Tibial nerve (tissue), 4 donors: ENCODE results near the gene SLC25A13. TPM values are rescaled to one million over a fixed set of nuclear protein-coding genes. Genes with fewer than 3 reads are reported as not detected.

Experiments
- DNase-seq, 2 donors: peaks; one replicate each; pipeline ENCODE4 v3.0.0-alpha.2; 2019; ENCODE audit warnings: low spot score in 2 of 2
- H3K27ac ChIP-seq, 4 donors: fragments of 200-600 bp; sonication (generic) in 3 of 4; one replicate each; pipeline ENCODE4 v1.5.1; 2017 to 2019; ENCODE audit warnings: mild to moderate bottlenecking in 1 of 4
- H3K27me3 ChIP-seq, 2 donors: fragments of 200-600 bp; sonication (generic) in 1 of 2; one replicate each; pipeline versions ENCODE4 v1.5.1 to v1.6.0; 2017 to 2019
- H3K36me3 ChIP-seq, 3 donors: fragments of 200-600 bp; sonication (generic); one replicate each; pipeline ENCODE4 v1.5.1; 2018 to 2019
- H3K4me1 ChIP-seq, 4 donors: fragments of 200-600 bp; sonication (generic) in 3 of 4; one replicate each; pipeline ENCODE4 v1.5.1; 2017 to 2019
- H3K4me3 ChIP-seq, 4 donors: fragments of 200-600 bp; sonication (generic) in 3 of 4; one replicate each; pipeline ENCODE4 v1.5.1; 2017 to 2019; ENCODE audit warnings: mild to moderate bottlenecking in 1 of 4, moderate library complexity in 1 of 4
- H3K9me3 ChIP-seq, 4 donors: fragments of 200-600 bp; sonication (generic) in 3 of 4; one replicate each; pipeline ENCODE4 v1.5.1; 2017 to 2019
- EP300 ChIP-seq, 2 donors: sonication (generic); formaldehyde crosslinking; IDR thresholded peaks; one replicate each; pipeline ENCODE4 v1.6.1; 2017; ENCODE audit warnings: antibody characterized with exemption in 2 of 2, mild to moderate bottlenecking in 1 of 2
- POLR2A ChIP-seq, 2 donors: fragments of 450-650 bp; IDR thresholded peaks; one replicate each; pipeline ENCODE4 v1.6.1; 2017; ENCODE audit warnings: antibody characterized with exemption in 2 of 2, mild to moderate bottlenecking in 2 of 2, moderate library complexity in 2 of 2
- WGBS, 2 donors: methylation state at CpG; one replicate each; pipeline ENCODE4 v1.1.5; 2018; 5-methylcytosine and 5-hydroxymethylcytosine counted together
- total RNA-seq, 4 donors: library from RNA; depleted of rRNA; stranded (reverse); fragments of >200 nt; gene quantifications; one replicate each; pipeline ENCODE4 v1.1.0, GENCODE V29; 2016
- TF ChIP-seq, protein P1 (sequence below), 5 experiments: fragments of 200-600 bp in 3 of 5; fragments of 450-650 bp in 2 of 5; sonication (generic) in 3 of 5; IDR thresholded peaks; one replicate each; pipeline ENCODE4 v1.5.1; 2016 to 2019; ENCODE audit warnings: antibody characterized with exemption in 5 of 5, mild to moderate bottlenecking in 3 of 5, moderate library complexity in 2 of 5

The SLC25A13 gene
- total RNA-seq, 4 donors from 2014 or later, result 22.2 to 42.2 (median 29.6) TPM

DNA sequence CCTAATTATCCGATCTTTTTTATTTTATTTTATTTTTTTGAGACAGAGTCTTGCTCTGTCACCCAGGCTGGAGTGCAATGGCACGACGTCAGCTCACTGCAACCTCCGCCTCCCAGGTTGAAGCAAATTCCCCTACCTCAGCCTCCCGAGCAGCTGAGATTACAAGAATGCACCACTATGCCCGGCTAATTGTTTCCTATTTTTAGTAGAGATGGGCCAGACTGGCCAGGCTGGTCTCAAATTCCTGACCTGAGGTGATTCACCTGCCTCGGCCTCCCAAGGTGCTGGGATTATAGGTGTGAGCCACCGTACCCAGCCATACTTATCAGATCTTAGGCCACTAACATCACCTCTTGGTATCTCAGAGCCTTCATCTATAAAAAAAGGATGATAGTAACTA is 4.9 kb downstream of the SLC25A13 start:
- TF ChIP-seq EP300 (IDR thresholded peaks at IDR 0.05), result no peak
- no peak for TF ChIP-seq POLR2A (IDR thresholded peaks at IDR 0.05)
- TF ChIP-seq, protein P1, sequence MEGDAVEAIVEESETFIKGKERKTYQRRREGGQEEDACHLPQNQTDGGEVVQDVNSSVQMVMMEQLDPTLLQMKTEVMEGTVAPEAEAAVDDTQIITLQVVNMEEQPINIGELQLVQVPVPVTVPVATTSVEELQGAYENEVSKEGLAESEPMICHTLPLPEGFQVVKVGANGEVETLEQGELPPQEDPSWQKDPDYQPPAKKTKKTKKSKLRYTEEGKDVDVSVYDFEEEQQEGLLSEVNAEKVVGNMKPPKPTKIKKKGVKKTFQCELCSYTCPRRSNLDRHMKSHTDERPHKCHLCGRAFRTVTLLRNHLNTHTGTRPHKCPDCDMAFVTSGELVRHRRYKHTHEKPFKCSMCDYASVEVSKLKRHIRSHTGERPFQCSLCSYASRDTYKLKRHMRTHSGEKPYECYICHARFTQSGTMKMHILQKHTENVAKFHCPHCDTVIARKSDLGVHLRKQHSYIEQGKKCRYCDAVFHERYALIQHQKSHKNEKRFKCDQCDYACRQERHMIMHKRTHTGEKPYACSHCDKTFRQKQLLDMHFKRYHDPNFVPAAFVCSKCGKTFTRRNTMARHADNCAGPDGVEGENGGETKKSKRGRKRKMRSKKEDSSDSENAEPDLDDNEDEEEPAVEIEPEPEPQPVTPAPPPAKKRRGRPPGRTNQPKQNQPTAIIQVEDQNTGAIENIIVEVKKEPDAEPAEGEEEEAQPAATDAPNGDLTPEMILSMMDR (IDR thresholded peaks at IDR 0.05), result no peak
- H3K36me3 ChIP-seq, result no peaks in the 10 kb centered on the region
- no peak for DNase-seq
- no peaks in the 10 kb centered on the region for H3K27me3 ChIP-seq
- H3K4me1 ChIP-seq, result peaks cover 0 to 65% (median 28%) of the 10 kb centered on the region in 4 donors
- WGBS, 2 donors, result 92 to 94% methylated on average over 8 of the region's 8 CpGs
- no peak overlapping the region for H3K4me3 ChIP-seq
- no peak overlapping the region for H3K27ac ChIP-seq
- no peaks in the 10 kb centered on the region for H3K9me3 ChIP-seq

GRCh38 chr7:96315125-96315512 is 6.8 kb downstream of the SLC25A13 start:
- Histone ChIP-seq H3K9me3 (no peaks in the 10 kb centered on the region), H3K4me1 (peaks cover 0 to 74% (median 24%) of the 10 kb centered on the region in 4 donors), H3K36me3 (no peaks in the 10 kb centered on the region), H3K27me3 (no peaks in the 10 kb centered on the region), H3K4me3 (no peak overlapping the region), H3K27ac (no peak overlapping the region)
- TF ChIP-seq POLR2A (IDR thresholded peaks at IDR 0.05), result no peak
- TF ChIP-seq, protein P1 (IDR thresholded peaks at IDR 0.05), result no peak
- TF ChIP-seq EP300 (IDR thresholded peaks at IDR 0.05), result no peak
- no peak for DNase-seq

DNA sequence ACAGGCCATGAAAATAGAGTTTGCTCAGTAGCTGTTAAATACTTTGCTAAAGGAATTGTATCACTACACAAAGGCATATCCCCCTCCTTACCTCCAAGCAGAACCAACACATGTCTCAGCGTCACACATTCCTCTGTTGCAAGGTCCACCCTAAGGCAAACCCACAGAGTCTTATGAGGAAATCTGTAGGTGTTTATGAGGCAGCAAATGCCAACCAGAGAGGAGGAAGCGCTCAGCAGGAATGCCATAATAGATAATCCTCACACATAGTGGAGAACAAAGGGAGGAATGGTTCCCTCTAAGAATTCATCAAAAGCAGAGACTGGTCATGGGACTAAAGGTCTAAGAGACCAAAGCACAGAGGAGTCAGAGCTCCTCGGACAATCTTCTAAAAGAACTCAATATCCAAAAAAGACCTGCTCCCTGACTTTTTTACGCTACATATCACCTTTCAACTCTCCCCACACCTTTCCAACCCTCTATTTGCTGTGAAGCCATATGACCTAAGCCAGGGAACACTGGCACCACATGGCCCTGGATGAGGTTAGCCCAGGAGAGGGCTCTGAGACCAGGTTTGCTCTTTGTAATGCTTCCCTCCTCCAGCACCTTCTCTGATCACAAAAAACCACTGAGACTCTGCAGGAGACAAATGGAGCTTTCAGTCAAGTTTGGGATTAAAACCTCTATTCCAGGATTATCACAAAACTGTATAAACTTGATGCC is 7.3 kb downstream of the SLC25A13 start:
- Histone ChIP-seq H3K4me1 (peaks cover 0 to 74% (median 20%) of the 10 kb centered on the region in 4 donors), H3K4me3 (no peak overlapping the region), H3K9me3 (no peaks in the 10 kb centered on the region), H3K27me3 (no peaks in the 10 kb centered on the region), H3K36me3 (no peaks in the 10 kb centered on the region), H3K27ac (no peak overlapping the region)
- DNase-seq, result no peak
- TF ChIP-seq, protein P1 (IDR thresholded peaks at IDR 0.05), result no peak
- TF ChIP-seq EP300 (IDR thresholded peaks at IDR 0.05) (no peak), POLR2A (IDR thresholded peaks at IDR 0.05) (no peak)
- WGBS, 2 donors, result 81 to 85% methylated on average over 4 of the region's 4 CpGs

DNA sequence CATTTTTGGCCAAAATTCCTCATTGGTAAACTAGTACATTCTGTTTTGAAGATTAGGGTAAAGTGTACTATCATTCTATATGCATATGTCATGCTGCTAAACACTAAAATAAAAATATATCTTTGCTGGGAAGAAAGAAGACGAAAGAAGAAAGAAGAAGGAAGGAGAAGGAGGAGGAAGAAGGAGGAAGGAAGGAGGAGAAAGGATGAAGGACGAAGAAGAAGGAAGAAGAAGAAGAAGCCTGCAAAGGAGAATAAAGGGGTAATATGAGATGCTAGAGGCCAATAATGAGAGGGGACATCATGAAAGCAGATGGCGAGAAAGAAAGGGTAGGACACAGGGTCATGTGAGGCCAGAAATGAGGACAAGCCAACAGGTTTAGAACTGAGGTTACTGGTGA is 8.0 kb downstream of the SLC25A13 start:
- no peaks in the 10 kb centered on the region for H3K9me3 ChIP-seq
- H3K36me3 ChIP-seq, result no peaks in the 10 kb centered on the region
- no peak for DNase-seq
- no peaks in the 10 kb centered on the region for H3K27me3 ChIP-seq
- 86 to 91% methylated on average over 3 of the region's 3 CpGs for WGBS, 2 donors
- no peak overlapping the region for H3K4me3 ChIP-seq
- H3K27ac ChIP-seq, result no peak overlapping the region
- H3K4me1 ChIP-seq, result peaks cover 0 to 74% (median 15%) of the 10 kb centered on the region in 4 donors
- TF ChIP-seq POLR2A (IDR thresholded peaks at IDR 0.05) (no peak), EP300 (IDR thresholded peaks at IDR 0.05) (no peak)
- TF ChIP-seq, protein P1 (IDR thresholded peaks at IDR 0.05), result no peak

GRCh38 chr7:96312502-96312901 is 9.4 kb downstream of the SLC25A13 start:
- H3K4me1 ChIP-seq, result peaks cover 0 to 80% (median 11%) of the 10 kb centered on the region in 4 donors
- H3K4me3 ChIP-seq, result no peak overlapping the region
- H3K36me3 ChIP-seq, result no peaks in the 10 kb centered on the region
- no peak overlapping the region for H3K27ac ChIP-seq
- WGBS, 2 donors, result 92 to 97% methylated on average over 4 of the region's 4 CpGs
- H3K27me3 ChIP-seq, result no peaks in the 10 kb centered on the region
- no peaks in the 10 kb centered on the region for H3K9me3 ChIP-seq
- DNase-seq, result no peak
- no peak for TF ChIP-seq EP300 (IDR thresholded peaks at IDR 0.05)
- TF ChIP-seq, protein P1 (IDR thresholded peaks at IDR 0.05), result no peak
- TF ChIP-seq POLR2A (IDR thresholded peaks at IDR 0.05), result no peak
